HFF-Myc (cell line): ENCODE data around the gene RAPGEF6.
"Not testable (repeated sequence)": the region's sequence is repeated elsewhere in the genome, so short reads cannot be mapped to it uniquely, and the experiment has no call there.

Experiments
- DNase-seq: peaks from one replicate; pipeline ENCODE4 v3.0.0-alpha.2; 2011; ENCODE audit warnings: low read depth; ENCODE audit errors: extremely low read depth
- H3K4me3 ChIP-seq: replicated peaks from 2 replicates; pipeline ENCODE4 v1.5.1; 2011; ENCODE audit warnings: low read depth, mild to moderate bottlenecking, control low read depth, low read length
- CTCF ChIP-seq: IDR thresholded peaks from 2 replicates; pipeline ENCODE4 v1.5.1; 2012; ENCODE audit warnings: mild to moderate bottlenecking, low read depth, low read length, control low read depth; ENCODE audit errors: missing control alignments

RAPGEF6 gene

GRCh38 chr5:131595088-131596033 is 39.7 kb downstream of the RAPGEF6 start:
- no peak overlapping the region for H3K4me3 ChIP-seq
- no peak for TF ChIP-seq CTCF
- no peak for DNase-seq

GRCh38 chr5:131593921-131594320 is 41.1 kb downstream of the RAPGEF6 start:
- no peak for DNase-seq
- TF ChIP-seq CTCF = no peak
- no peak overlapping the region for H3K4me3 ChIP-seq

- H3K4me3 ChIP-seq, DNase-seq: not testable (repeated sequence)
Observed at GRCh38 chr5:131593436-131593835, 41.6 kb downstream of the RAPGEF6 start.

- peak; percentile 73 for TF ChIP-seq CTCF
- no peak overlapping the region for H3K4me3 ChIP-seq
- DNase-seq = peak; percentile 30
Observed at GRCh38 chr5:131589510-131590348, 45.3 kb downstream of the RAPGEF6 start.

GRCh38 chr5:131587541-131587940 is 47.5 kb downstream of the RAPGEF6 start:
- TF ChIP-seq CTCF = no peak

GRCh38 chr5:131581702-131582101 is 53.3 kb downstream of the RAPGEF6 start:
- DNase-seq = no peak
- no peak overlapping the region for H3K4me3 ChIP-seq
- TF ChIP-seq CTCF = no peak

More at GRCh38 chr5:131587541-131587940, 47.5 kb downstream of the RAPGEF6 start:
- H3K4me3 ChIP-seq = no peak overlapping the region
- DNase-seq = no peak

- DNase-seq = no peak
- TF ChIP-seq CTCF = no peak
- no peak overlapping the region for H3K4me3 ChIP-seq
Observed at GRCh38 chr5:131579917-131580671, 54.9 kb downstream of the RAPGEF6 start.
